GM12878 (cell line): ENCODE results near the gene ZBTB49. TPM values are rescaled to one million over a fixed set of nuclear protein-coding genes. Genes with fewer than 3 reads are reported as not detected.

Experiments used
- ATAC-seq: fragments of 200-7000 bp; cut with Tn5 transposase; 3 replicates; pipeline ENCODE4 v1.9.1; 2020; ENCODE audit warnings: mild to moderate bottlenecking, moderate library complexity
- BruUV-seq: library from RNA; stranded (reverse); fragments of 400-500 nt; replicated peaks from 2 replicates; lab custom pipeline; 2021; lab: Mats Ljungman, UMichigan
- CTCF ChIA-PET: fragments of 300-600 bp; sonication (Branson Sonifier 250); formaldehyde crosslinking; extraction: SDS; loops from one replicate; lab custom pipeline; 2021; ENCODE audit warnings: inconsistent platforms; lab: Yijun Ruan, JAX
- POLR2A ChIA-PET: fragments of 350-600 bp; formaldehyde crosslinking; extraction: SDS; loops from one replicate; lab custom pipeline; 2021; ENCODE audit warnings: inconsistent platforms; lab: Charles Lee
- RAD21 ChIA-PET: fragments of 300-600 bp; sonication (Branson Sonifier 250); formaldehyde crosslinking; loops from one replicate; lab custom pipeline; 2023; ENCODE audit warnings: antibody characterized with exemption; ENCODE audit not compliant: unreplicated experiment; lab: Charles Lee
- SMC1A ChIA-PET: fragments of 300-600 bp; sonication (Branson Sonifier 250); formaldehyde crosslinking; loops from one replicate; lab custom pipeline; 2023; ENCODE audit not compliant: unreplicated experiment, uncharacterized antibody; lab: Charles Lee
- DNase-seq: peaks from one replicate; pipeline ENCODE4 v3.0.0-alpha.2; 2011; ENCODE audit warnings: low read depth, low spot score
- FAIRE-seq: peaks from 3 replicates; lab custom pipeline; 2011; peaks lifted over from hg19 to GRCh38; lab: Jason Lieb, UNC
- H2AFZ ChIP-seq: 2 replicates; pipeline ENCODE4 v1.6.0; 2011; ENCODE audit warnings: low read depth, low read length, control low read depth; ENCODE audit not compliant: control insufficient read depth
- H3K27ac ChIP-seq: 2 replicates; pipeline ENCODE4 v1.5.1; 2011; ENCODE audit warnings: control low read depth; ENCODE audit not compliant: control insufficient read depth, insufficient read depth
- H3K27me3 ChIP-seq, 2 experiments: replicated peaks in 1 of 2; 2 replicates each; pipeline versions ENCODE4 v1.6.0 to v1.6.1; 2011; ENCODE audit warnings: low read length in 1 of 2; ENCODE audit not compliant: control insufficient read depth in 2 of 2, insufficient read depth in 2 of 2
- H3K36me3 ChIP-seq, 2 experiments: 2 replicates each; pipeline ENCODE4 v1.5.1; 2011; ENCODE audit warnings: low read length in 1 of 2; ENCODE audit not compliant: control insufficient read depth in 2 of 2, insufficient read depth in 2 of 2
- H3K4me1 ChIP-seq: 2 replicates; pipeline ENCODE4 v1.6.1; 2011; ENCODE audit warnings: mild to moderate bottlenecking, low read length, moderate library complexity, mixed read lengths; ENCODE audit not compliant: control insufficient read depth, insufficient read depth
- H3K4me2 ChIP-seq: 2 replicates; pipeline ENCODE4 v1.6.0; 2011; ENCODE audit warnings: control low read depth; ENCODE audit not compliant: control insufficient read depth, insufficient read depth
- H3K4me3 ChIP-seq: fragments of 200-600 bp; sonication (generic); 2 replicates; pipeline ENCODE4 v1.5.1; 2016
- H3K79me2 ChIP-seq: 2 replicates; pipeline ENCODE4 v1.6.0; 2011; ENCODE audit warnings: low read length; ENCODE audit not compliant: control insufficient read depth, insufficient read depth
- H3K9ac ChIP-seq: 2 replicates; pipeline ENCODE4 v1.8.0; 2011; ENCODE audit warnings: low read length, control low read depth, mixed read lengths; ENCODE audit not compliant: control insufficient read depth, insufficient read depth
- H3K9me3 ChIP-seq: replicated peaks from 3 replicates; pipeline ENCODE4 v1.5.1; 2011; ENCODE audit warnings: mild to moderate bottlenecking, low read length; ENCODE audit not compliant: control insufficient read depth, insufficient read depth
- H4K20me1 ChIP-seq: 2 replicates; pipeline ENCODE4 v1.6.0; 2011; ENCODE audit not compliant: control insufficient read depth, insufficient read depth
- CHD2 ChIP-seq: IDR thresholded peaks from 2 replicates; pipeline ENCODE4 v1.6.1; 2011; ENCODE audit warnings: low read depth, low read length, improper control_type of control experiment, borderline replicate concordance
- CREB1 ChIP-seq: IDR thresholded peaks from 2 replicates; pipeline ENCODE4 v1.6.1; 2012; ENCODE audit warnings: low read depth, mild to moderate bottlenecking, inconsistent platforms
- KDM1A ChIP-seq: fragments of 200-600 bp; sonication (generic); IDR thresholded peaks from 2 replicates; pipeline ENCODE4 v1.6.1; 2016; ENCODE audit warnings: borderline replicate concordance
- NFIC ChIP-seq: IDR thresholded peaks from 2 replicates; pipeline ENCODE4 v1.6.1; 2012; ENCODE audit warnings: low read depth, mild to moderate bottlenecking, inconsistent platforms, low read length, moderate library complexity
- NFYA ChIP-seq: IDR thresholded peaks from 2 replicates; pipeline ENCODE4 v1.6.1; 2011; ENCODE audit warnings: low read depth, mild to moderate bottlenecking, low read length, improper control_type of control experiment, borderline replicate concordance
- SUZ12 ChIP-seq: fragments of 200-600 bp; sonication (generic); IDR thresholded peaks from one replicate; pipeline ENCODE4 v1.6.1; 2018; ENCODE audit warnings: antibody characterized with exemption, mild to moderate bottlenecking; ENCODE audit not compliant: unreplicated experiment
- TARDBP ChIP-seq: IDR thresholded peaks from 2 replicates; pipeline ENCODE4 v1.6.1; 2016; ENCODE audit warnings: borderline replicate concordance
- WGBS: methylation state at CpG from one replicate; pipeline ENCODE4 v1.1.6; 2016; ENCODE audit warnings: low lambda C conversion rate; ENCODE audit not compliant: insufficient replicate concordance, insufficient coverage; ENCODE audit errors: missing lambda C conversion rate; 5-methylcytosine and 5-hydroxymethylcytosine counted together
- in situ Hi-C: fragments of 300-500 bp; cut with MboI; formaldehyde crosslinking; loops from 9 replicates; pipeline ENCODE4 v1.14.3; 2018; ENCODE audit warnings: mixed read lengths
- intact Hi-C: fragments of 100-400 bp; cut with micrococcal nuclease; formaldehyde crosslinking; loops from one replicate; pipeline ENCODE4 v1.14.2; 2022; ENCODE audit not compliant: unreplicated experiment
- polyA plus RNA-seq, 11 experiments: library from polyadenylated mRNA; depleted of rRNA in 4 of 11; unstranded in 6 of 11; stranded (reverse) in 5 of 11; fragments of >200 nt; fragmentation: Nextera tagmentation in 4 of 11; fragmentation: Illumina TruSeq in 1 of 11; extraction: Ambion mirVana in 4 of 11; extraction: Trizol in 1 of 11; gene quantifications; 1 replicate in 1 of 11; 2 replicates in 10 of 11; pipeline versions ENCODE4 v1.2.1 to v1.2.3, GENCODE V29; 2011 to 2016; ENCODE audit warnings: inconsistent platforms in 2 of 11, missing spikeins in 2 of 11, low read depth in 1 of 11
- total RNA-seq, 4 experiments: library from RNA; depleted of rRNA in 3 of 4; stranded (reverse); fragments of >200 nt in 3 of 4; fragmentation: Illumina TruSeq in 1 of 4; extraction: Trizol in 1 of 4; gene quantifications; 2 replicates each; pipeline versions ENCODE4 v1.2.1 to v1.2.3, GENCODE V29; 2013 to 2021
- TF ChIP-seq, protein P1 (sequence below), 3 experiments: IDR thresholded peaks in 2 of 3; conservative IDR thresholded peaks in 1 of 3; 2 replicates each; pipeline ENCODE4 v1.5.1; 2011; ENCODE audit warnings: low read depth in 3 of 3, low read length in 3 of 3, mild to moderate bottlenecking in 3 of 3, control low read depth in 2 of 3, moderate library complexity in 2 of 3, inconsistent platforms in 1 of 3, mixed read lengths in 1 of 3; ENCODE audit not compliant: control insufficient read depth in 2 of 3, insufficient read depth in 1 of 3; ENCODE audit errors: extremely low read depth in 1 of 3

ZBTB49 gene
- total and polyA plus RNA-seq, 10 of the 15 experiments (the other 5 are each of a cell fraction or from before 2014, with no cell fraction given) = 0.37 to 4.8 (median 4.1) TPM

DNA sequence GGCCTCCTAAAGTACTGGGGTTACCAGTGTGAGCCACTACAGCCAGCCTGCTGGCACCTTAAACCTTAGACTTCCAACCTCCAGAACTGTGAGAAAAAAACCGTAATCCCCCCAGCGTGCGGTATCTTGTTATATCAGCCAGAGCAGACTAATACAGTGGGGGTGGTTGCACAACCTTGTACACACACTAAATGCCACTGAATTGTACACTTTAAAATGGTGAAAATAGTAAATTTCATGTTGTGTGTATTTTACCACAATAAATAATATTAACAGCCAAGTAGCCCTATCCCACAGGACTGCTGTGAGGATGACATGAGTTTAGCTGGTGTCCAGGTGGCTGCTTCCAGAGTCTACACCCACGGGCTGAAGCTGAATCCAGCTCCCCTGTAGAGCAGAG, 38.8 kb downstream of the ZBTB49 start:
- WGBS = 72% methylated on average over 4 of the region's 4 CpGs
- no peaks in the 10 kb centered on the region for H4K20me1 ChIP-seq
- intact Hi-C loops = no loop called here
- no peak overlapping the region for H3K27ac ChIP-seq
- in situ Hi-C loops = loop anchor here (25.0 kb wide), 1 partner anchor 342 kb away; no protein-coding TSS in a partner anchor
- DNase-seq (no peak), ATAC-seq (no peak), FAIRE-seq (no peak)
- RAD21 ChIA-PET = no interaction called here
- no peaks in the 10 kb centered on the region for H3K27me3 ChIP-seq
- CTCF ChIA-PET = interaction anchor here (1.2 kb wide), 1 partner anchor 128 kb away, joined by 4 read pairs; no protein-coding TSS in a partner anchor
- H3K4me1 ChIP-seq = peaks cover 3% of the 10 kb centered on the region; the same call in 1 of the 2 replicates
- no peaks in the 10 kb centered on the region for H3K36me3 ChIP-seq
- TF ChIP-seq NFYA (no peak), NFIC (no peak), CHD2 (no peak), CREB1 (no peak), TARDBP (no peak), SUZ12 (no peak), KDM1A (no peak)
- TF ChIP-seq, protein P1, sequence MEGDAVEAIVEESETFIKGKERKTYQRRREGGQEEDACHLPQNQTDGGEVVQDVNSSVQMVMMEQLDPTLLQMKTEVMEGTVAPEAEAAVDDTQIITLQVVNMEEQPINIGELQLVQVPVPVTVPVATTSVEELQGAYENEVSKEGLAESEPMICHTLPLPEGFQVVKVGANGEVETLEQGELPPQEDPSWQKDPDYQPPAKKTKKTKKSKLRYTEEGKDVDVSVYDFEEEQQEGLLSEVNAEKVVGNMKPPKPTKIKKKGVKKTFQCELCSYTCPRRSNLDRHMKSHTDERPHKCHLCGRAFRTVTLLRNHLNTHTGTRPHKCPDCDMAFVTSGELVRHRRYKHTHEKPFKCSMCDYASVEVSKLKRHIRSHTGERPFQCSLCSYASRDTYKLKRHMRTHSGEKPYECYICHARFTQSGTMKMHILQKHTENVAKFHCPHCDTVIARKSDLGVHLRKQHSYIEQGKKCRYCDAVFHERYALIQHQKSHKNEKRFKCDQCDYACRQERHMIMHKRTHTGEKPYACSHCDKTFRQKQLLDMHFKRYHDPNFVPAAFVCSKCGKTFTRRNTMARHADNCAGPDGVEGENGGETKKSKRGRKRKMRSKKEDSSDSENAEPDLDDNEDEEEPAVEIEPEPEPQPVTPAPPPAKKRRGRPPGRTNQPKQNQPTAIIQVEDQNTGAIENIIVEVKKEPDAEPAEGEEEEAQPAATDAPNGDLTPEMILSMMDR (IDR thresholded peaks at IDR 0.05 in 2 of 3, conservative IDR thresholded peaks at IDR 0.05 in 1 of 3; ENCODE audit: control insufficient read depth in 2 of 3, extremely low read depth in 1 of 3, insufficient read depth in 1 of 3, low read depth in 3 of 3, low read length in 3 of 3) = no peak
- no peak overlapping the region for H3K4me3 ChIP-seq
- H2AFZ ChIP-seq = no peak overlapping the region
- SMC1A ChIA-PET = no interaction called here
- no peak overlapping the region for H3K9ac ChIP-seq
- POLR2A ChIA-PET = no interaction called here
- H3K79me2 ChIP-seq = no peaks in the 10 kb centered on the region
- H3K4me2 ChIP-seq = no peak overlapping the region
- no TSS peak for BruUV-seq
- H3K9me3 ChIP-seq = no peaks in the 10 kb centered on the region
